K562 (cell line): ENCODE data around the gene STK11. TPM values are rescaled to one million over a fixed set of nuclear protein-coding genes. Genes with fewer than 3 reads are reported as not detected.

Experiments
- ARID2 ChIP-seq: fragments of 450-650 bp; IDR thresholded peaks from 2 replicates; pipeline ENCODE4 v1.6.1; 2017; ENCODE audit warnings: antibody characterized with exemption, mild to moderate bottlenecking
- BCL6 ChIP-seq: fragments of 250-450 bp; sonication (Bioruptor Pico); IDR thresholded peaks from 2 replicates; pipeline ENCODE4 v1.4.0; 2020
- FOXA3 ChIP-seq, 2 experiments: fragments of 450-650 bp in 1 of 2; sonication (generic) in 1 of 2; formaldehyde crosslinking; IDR thresholded peaks in 1 of 2; conservative IDR thresholded peaks in 1 of 2; 2 replicates each; pipeline versions ENCODE4 v1.4.0 to v1.8.0; 2020 to 2022; ENCODE audit warnings: mild to moderate bottlenecking in 2 of 2, missing genetic modification reagents in 1 of 2
- GTF2A2 ChIP-seq: IDR thresholded peaks from 2 replicates; pipeline ENCODE4 v1.6.1; 2016; ENCODE audit warnings: mild to moderate bottlenecking, missing genetic modification characterization, missing compliant biosample characterization
- HDAC1 ChIP-seq, 2 experiments: fragments of 450-650 bp; IDR thresholded peaks; 2 replicates each; pipeline ENCODE4 v1.6.1; 2016 to 2017; ENCODE audit warnings: inconsistent platforms in 1 of 2, mild to moderate bottlenecking in 1 of 2, moderate library complexity in 1 of 2
- KAT8 ChIP-seq: fragments of 450-650 bp; IDR thresholded peaks from 2 replicates; pipeline ENCODE4 v1.6.1; 2016; ENCODE audit warnings: low read depth, mild to moderate bottlenecking
- L3MBTL2 ChIP-seq: fragments of 450-650 bp; IDR thresholded peaks from 2 replicates; pipeline ENCODE4 v1.6.1; 2016; ENCODE audit warnings: mild to moderate bottlenecking, moderate library complexity
- MAX ChIP-seq: sonication (generic); formaldehyde crosslinking; IDR thresholded peaks from 2 replicates; pipeline ENCODE4 v1.9.0; 2022; ENCODE audit warnings: mild to moderate bottlenecking, missing genetic modification reagents
- MBD2 ChIP-seq: sonication (generic); IDR thresholded peaks from 2 replicates; pipeline ENCODE4 v1.6.1; 2016; ENCODE audit warnings: low read depth, borderline replicate concordance
- MECOM ChIP-seq: fragments of 250-450 bp; sonication (Bioruptor Pico); IDR thresholded peaks from 2 replicates; pipeline ENCODE4 v1.8.0; 2022; ENCODE audit warnings: inconsistent platforms
- MEIS2 ChIP-seq: fragments of 450-650 bp; IDR thresholded peaks from 2 replicates; pipeline ENCODE4 v1.6.1; 2014; ENCODE audit warnings: mild to moderate bottlenecking; ENCODE audit not compliant: partially characterized antibody
- MYC ChIP-seq, 2 experiments: fragments of 250-450 bp in 1 of 2; sonication (Bioruptor Pico) in 1 of 2; IDR thresholded peaks; 2 replicates each; pipeline versions ENCODE4 v1.5.1 to v1.6.1; 2012 to 2021; ENCODE audit warnings: low read depth in 2 of 2, borderline replicate concordance in 1 of 2, improper control_type of control experiment in 1 of 2, low read length in 1 of 2, mild to moderate bottlenecking in 1 of 2, moderate library complexity in 1 of 2
- RBBP5 ChIP-seq: fragments of 200-600 bp; sonication (generic); IDR thresholded peaks from 2 replicates; pipeline ENCODE4 v1.6.1; 2012; ENCODE audit warnings: borderline replicate concordance, mild to moderate bottlenecking, low read length, control low read depth, inconsistent platforms; ENCODE audit not compliant: insufficient read depth, poor library complexity, severe bottlenecking
- SAFB2 ChIP-seq: fragments of 200-400 bp; formaldehyde crosslinking; IDR thresholded peaks from 2 replicates; pipeline ENCODE4 v1.6.1; 2018; ENCODE audit warnings: borderline replicate concordance, low read length, low read depth, moderate library complexity; ENCODE audit not compliant: severe bottlenecking
- SMAD2 ChIP-seq: fragments of 150-350 bp; IDR thresholded peaks from 2 replicates; pipeline ENCODE4 v1.6.1; 2014; ENCODE audit warnings: low read depth, mild to moderate bottlenecking, low read length
- SRSF7 ChIP-seq: fragments of 200-400 bp; formaldehyde crosslinking; optimal IDR thresholded peaks from 2 replicates; pipeline ENCODE3; 2017; ENCODE audit warnings: mild to moderate bottlenecking, low read depth, low read length
- THAP12 ChIP-seq: fragments of 250-450 bp; sonication (Bioruptor Pico); IDR thresholded peaks from 2 replicates; pipeline ENCODE4 v1.9.0; 2021; ENCODE audit warnings: mild to moderate bottlenecking, inconsistent platforms
- VEZF1 ChIP-seq: fragments of 200-800 bp; sonication (Bioruptor generic); IDR thresholded peaks from 2 replicates; pipeline ENCODE4 v1.6.1; 2017; ENCODE audit warnings: missing genetic modification characterization, missing compliant biosample characterization
- ZFP30 ChIP-seq: fragments of 250-450 bp; sonication (Bioruptor Pico); IDR thresholded peaks from 2 replicates; pipeline ENCODE4 v1.8.0; 2022; ENCODE audit warnings: moderate library complexity, mild to moderate bottlenecking, inconsistent platforms, borderline replicate concordance
- ZNF277 ChIP-seq: fragments of 250-450 bp; sonication (Bioruptor Pico); IDR thresholded peaks from 2 replicates; pipeline ENCODE4 v1.8.0; 2022; ENCODE audit warnings: inconsistent platforms, mild to moderate bottlenecking, moderate library complexity, borderline replicate concordance
- polyA plus RNA-seq, 8 experiments: library from polyadenylated mRNA; depleted of rRNA in 4 of 8; stranded (reverse) in 5 of 8; unstranded in 3 of 8; fragments of >200 nt; fragmentation: Nextera tagmentation in 2 of 8; fragmentation: Illumina TruSeq in 1 of 8; extraction: Ambion mirVana in 2 of 8; extraction: Trizol in 1 of 8; gene quantifications; 2 replicates each; pipeline versions ENCODE4 v1.2.1 to v1.2.3, GENCODE V29; 2011 to 2014; ENCODE audit warnings: inconsistent platforms in 1 of 8, missing spikeins in 1 of 8
- total RNA-seq, 7 experiments: library from RNA; depleted of rRNA in 6 of 7; stranded (reverse); fragments of >200 nt in 6 of 7; fragmentation: Illumina TruSeq in 2 of 7; extraction: Trizol in 2 of 7; gene quantifications; 2 replicates each; pipeline versions ENCODE4 v1.2.1 to v1.2.3, GENCODE V29; 2011 to 2021; ENCODE audit warnings: low replicate concordance in 1 of 7

The STK11 gene
- total and polyA plus RNA-seq, 9 of the 15 experiments (the other 6 are each of a cell fraction or from before 2014, with no cell fraction given), result 0.15 to 96.5 (median 31.7) TPM

- TF ChIP-seq RBBP5, result peak; percentile 82
- peak in 1 of 2 experiments; percentile 64; a peak in 2 of 4 replicates for TF ChIP-seq HDAC1 (IDR thresholded peaks at IDR 0.05)
- peak; percentile 89 for TF ChIP-seq VEZF1 (CRISPR knock-in tag)
- TF ChIP-seq THAP12 (CRISPR knock-in tag), result no peak; the same call in 1 of the 2 replicates
- peak in 1 of 2 experiments; percentile 47; a peak in 2 of 4 replicates for TF ChIP-seq FOXA3 (CRISPR knock-in tag; conservative IDR thresholded peaks at IDR 0.05 in 1 of 2, IDR thresholded peaks at IDR 0.05 in 1 of 2)
- no peak for TF ChIP-seq ARID2
- peak; percentile 86 for TF ChIP-seq MEIS2
- TF ChIP-seq MYC (IDR thresholded peaks at IDR 0.05; ENCODE audit: low read depth, low read length), result peak; percentile 95
- 0 out of 2 replicates have a peak, but pooled peaks have one; percentile 55 for TF ChIP-seq MYC (CRISPR knock-in tag; IDR thresholded peaks at IDR 0.05; ENCODE audit: borderline replicate concordance, low read depth)
- TF ChIP-seq GTF2A2 (tag), result no peak; the same call in 1 of the 2 replicates
- no peak for TF ChIP-seq BCL6 (CRISPR knock-in tag)
- no peak for TF ChIP-seq MECOM
- no peak for TF ChIP-seq KAT8
- TF ChIP-seq ZNF277 (CRISPR knock-in tag), result no peak
- peak; percentile 86 for TF ChIP-seq MAX (CRISPR knock-in tag)
- no peak for TF ChIP-seq ZFP30 (CRISPR knock-in tag)
- no peak for TF ChIP-seq SMAD2
- TF ChIP-seq SAFB2, result no peak
- TF ChIP-seq L3MBTL2, result peak; percentile 95
- TF ChIP-seq MBD2, result no peak
- TF ChIP-seq SRSF7, result no peak
These were observed 64.1 kb downstream of the STK11 start (continued) for GRCh38 chr19:1269478-1270212.
